GM21529 (cell line): ENCODE measurements around the gene CALM3.
"Not testable (repeated sequence)": the region's sequence is repeated elsewhere in the genome, so short reads cannot be mapped to it uniquely, and the experiment has no call there.

Experiments
- ATAC-seq: cut with Tn5 transposase; IDR thresholded peaks from one replicate; pipeline ENCODE4 v1.9.1; 2021; ENCODE audit not compliant: unreplicated experiment

CALM3 gene

GRCh38 chr19:46614114-46614722, 13.1 kb downstream of the CALM3 start:
- no peak for ATAC-seq

- ATAC-seq: no peak
These were observed 14.8 kb downstream of the CALM3 start for GRCh38 chr19:46615966-46616365.

- ATAC-seq: no peak
These were observed 15.6 kb downstream of the CALM3 start for GRCh38 chr19:46616631-46617322.

- ATAC-seq: no peak
These were observed 16.5 kb downstream of the CALM3 start for GRCh38 chr19:46617601-46618000.

- peak; percentile 29 for ATAC-seq
These were observed 17.6 kb downstream of the CALM3 start for GRCh38 chr19:46618670-46619231.

GRCh38 chr19:46620267-46620666, 19.1 kb downstream of the CALM3 start:
- no peak for ATAC-seq

- no peak for ATAC-seq
These were observed 19.6 kb downstream of the CALM3 start for GRCh38 chr19:46620716-46621115.

GRCh38 chr19:46621191-46622117, 20.3 kb downstream of the CALM3 start:
- no peak for ATAC-seq

- ATAC-seq: no peak
These were observed 21.0 kb downstream of the CALM3 start for GRCh38 chr19:46622118-46622446.

- no peak for ATAC-seq
These were observed 22.9 kb downstream of the CALM3 start for GRCh38 chr19:46623915-46624502.

GRCh38 chr19:46624958-46625661, 24.0 kb downstream of the CALM3 start, which contains the start of gene PTGIR:
Gene PTGIR, minus strand, starts transcription at chr19:46625089. Its CDS starts 864 bp downstream, at chr19:46624225.
- ATAC-seq: no peak

- no peak for ATAC-seq
These were observed 24.6 kb downstream of the CALM3 start for GRCh38 chr19:46625731-46626130.

GRCh38 chr19:46626446-46626845, 25.3 kb downstream of the CALM3 start:
- ATAC-seq: no peak

- ATAC-seq: not testable (repeated sequence)
These were observed 27.8 kb downstream of the CALM3 start for GRCh38 chr19:46628970-46629369.

GRCh38 chr19:46629546-46630025, 28.5 kb downstream of the CALM3 start:
- ATAC-seq: no peak

GRCh38 chr19:46630586-46631205, 29.6 kb downstream of the CALM3 start:
- no peak for ATAC-seq

- ATAC-seq: no peak
These were observed 30.4 kb downstream of the CALM3 start for GRCh38 chr19:46631481-46631880.

- no peak for ATAC-seq
These were observed 32.0 kb downstream of the CALM3 start for GRCh38 chr19:46633130-46633529.

- peak; percentile 58 for ATAC-seq
These were observed 33.0 kb downstream of the CALM3 start for GRCh38 chr19:46634045-46634655.
